ENCODE measurements around the gene TEAD1.

Gene TEAD1

DNA sequence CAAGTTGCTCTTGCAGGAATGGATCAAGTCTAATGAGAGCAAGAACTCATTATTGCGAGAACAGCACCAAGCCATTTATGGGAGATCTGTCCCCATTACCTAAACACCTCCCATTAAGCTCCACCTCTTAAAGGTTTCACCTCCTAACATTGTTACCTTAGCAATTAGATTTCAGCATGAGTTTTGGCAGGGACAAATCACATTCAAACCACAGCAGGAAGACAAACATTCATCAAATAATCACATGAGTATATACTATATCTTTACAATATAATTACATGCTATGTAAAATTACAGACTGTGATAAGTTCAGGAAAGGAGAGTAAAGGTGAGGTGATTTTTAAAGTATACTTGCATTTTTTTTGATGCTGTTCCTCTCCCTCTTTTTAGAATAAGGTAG, 6.6 kb upstream of the TEAD1 start:
- no peak for DNase-seq

DNA sequence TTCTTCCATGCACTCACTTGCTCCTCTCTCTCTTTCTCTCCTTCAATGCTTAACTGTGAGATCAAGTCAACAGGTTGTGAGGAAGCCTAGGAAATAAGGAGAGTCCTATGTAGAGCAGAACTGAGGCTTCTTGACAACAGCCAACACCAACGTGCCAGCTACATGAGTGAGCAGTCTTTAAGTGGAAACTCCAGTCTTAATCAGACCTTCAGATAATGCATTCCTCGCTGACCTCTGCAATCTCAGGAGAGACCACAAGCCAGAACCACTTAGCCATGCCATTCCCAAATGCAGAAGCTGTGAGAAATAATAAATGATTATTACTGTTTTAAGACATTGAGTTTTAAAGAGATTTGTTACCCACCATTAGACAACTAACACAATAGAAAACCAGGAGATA, 6.1 kb upstream of the TEAD1 start:
- DNase-seq: no peak

GRCh38 chr11:12669930-12670329, 4.3 kb upstream of the TEAD1 start:
- no peak for DNase-seq

DNA sequence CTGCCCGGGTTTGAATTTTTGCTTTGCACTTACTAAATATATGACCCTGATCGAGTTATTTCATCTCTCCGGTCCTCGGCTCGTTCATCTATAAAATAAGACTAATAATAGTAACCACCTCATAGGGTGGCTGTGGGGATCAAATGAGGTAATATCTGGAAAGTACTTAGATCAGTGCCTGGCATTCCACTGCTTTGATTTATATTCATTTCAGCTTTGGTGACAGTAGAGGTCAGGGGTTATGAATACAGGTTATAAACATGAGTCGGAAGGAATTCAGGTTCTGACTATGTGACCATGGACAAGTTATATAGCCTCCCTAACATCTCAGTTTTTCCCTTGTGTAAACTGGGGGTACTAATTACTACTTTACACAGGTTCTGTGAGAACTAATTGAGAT, 2.9 kb upstream of the TEAD1 start:
- no peak for DNase-seq

DNA sequence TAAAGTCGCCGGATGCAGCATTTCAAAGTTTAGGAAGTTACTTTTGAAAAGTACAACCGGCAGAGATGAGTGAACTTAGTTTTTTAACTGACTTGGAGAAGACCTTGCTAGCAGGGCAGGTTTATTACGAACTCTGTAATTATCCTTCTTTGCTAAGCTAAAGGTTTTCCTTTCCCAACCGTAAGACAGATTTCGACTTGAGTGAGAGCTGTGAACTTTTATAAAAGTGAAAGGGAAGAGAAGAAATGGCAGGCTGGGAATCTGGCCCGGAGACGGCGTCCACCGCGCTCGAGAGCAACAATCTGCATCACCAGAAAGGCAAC, 659 bp upstream of the TEAD1 start:
- DNase-seq: no peak

DNA sequence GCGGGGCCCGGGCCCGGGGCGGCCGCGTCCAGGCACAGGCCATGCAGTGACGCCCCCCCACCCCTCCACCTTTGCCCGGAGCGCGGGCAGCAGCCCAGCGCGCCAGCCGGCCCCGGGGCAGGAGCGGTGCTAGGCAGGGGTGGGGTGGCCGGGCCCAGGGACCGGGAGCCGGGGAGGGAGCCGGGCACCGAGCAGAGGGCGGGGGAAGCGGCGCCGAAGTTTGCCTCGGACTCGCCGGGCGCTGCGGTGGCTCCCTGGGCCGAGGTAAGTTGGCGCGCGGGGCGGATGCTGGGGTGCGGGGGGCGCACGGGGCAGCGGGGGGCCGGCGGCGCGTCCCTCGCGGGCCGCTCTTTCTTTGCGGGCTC, 332 bp downstream of the TEAD1 start:
- DNase-seq: no peak

DNA sequence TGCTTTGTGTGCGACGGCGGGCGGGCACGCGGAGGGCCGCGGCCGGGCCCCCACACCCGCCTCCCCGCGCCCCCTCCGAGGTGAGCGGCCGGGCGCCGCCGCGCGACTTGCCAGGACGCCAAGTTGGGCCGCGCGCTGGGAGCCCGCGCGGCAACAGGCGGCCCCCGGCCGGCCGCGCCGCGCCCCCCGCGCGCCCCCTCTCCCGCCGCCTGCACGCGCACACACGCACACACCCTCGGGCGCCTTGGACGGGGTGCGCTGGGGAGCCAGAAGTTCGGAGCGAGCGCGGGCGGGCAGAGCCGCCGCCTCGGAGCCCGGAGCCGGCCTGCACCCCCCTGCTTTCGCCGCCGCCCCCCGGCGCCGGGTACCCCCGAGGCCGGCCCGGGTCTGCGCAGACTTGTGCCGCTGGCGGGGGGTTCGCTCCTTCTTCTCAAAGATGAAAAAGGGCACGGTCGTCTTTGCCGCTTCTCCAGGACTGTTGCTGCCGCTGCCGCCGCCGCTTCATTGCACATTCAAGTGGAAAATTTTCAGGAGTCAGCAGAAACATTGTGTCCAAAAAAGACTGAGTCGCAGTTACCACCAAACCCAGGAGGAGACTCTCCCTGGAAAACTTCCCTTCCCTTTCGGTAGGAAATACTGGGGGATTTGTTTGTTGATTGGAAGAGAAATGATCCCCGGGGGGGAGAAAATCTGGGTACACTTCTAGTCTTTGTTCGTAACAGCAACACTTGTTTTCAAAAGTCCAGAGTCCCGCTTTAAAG, 895 bp downstream of the TEAD1 start:
- DNase-seq: no peak

DNA sequence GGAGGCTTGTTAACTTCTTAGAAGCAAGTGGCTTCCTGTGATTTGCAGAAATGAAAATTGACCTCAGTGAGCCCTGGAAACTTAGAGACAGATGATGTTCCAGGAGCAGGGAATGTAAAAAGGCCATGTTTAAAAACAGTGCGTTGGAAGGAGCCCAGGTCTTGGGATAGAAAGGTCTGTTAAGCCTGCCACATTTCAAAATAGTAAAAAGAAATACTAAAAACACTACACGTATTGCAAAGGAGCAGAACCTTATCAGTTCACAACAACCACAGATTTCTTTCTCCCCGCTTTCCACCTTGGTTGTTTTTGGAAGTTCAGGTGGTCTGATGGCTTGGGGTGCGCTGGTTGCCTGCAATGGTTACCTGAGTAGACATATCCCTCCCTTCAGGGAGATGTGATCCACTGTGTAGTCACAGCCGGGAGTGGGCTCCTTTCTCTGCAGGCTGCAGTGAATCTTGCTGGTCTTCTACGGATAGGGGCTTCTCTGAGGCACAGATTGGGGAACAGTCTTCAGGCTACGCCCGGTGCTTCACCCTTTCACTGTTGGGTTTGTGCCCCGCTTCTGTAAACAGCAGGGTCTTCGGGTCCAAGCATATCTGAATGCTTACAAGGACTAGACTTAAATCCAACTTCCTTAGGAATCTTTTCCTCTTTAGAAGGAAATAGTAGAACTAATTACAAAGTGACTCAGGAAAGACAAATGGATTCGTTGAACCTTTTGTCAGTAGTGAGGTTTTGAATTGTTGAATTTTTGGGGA, 1.9 kb downstream of the TEAD1 start:
- no peak for DNase-seq

- DNase-seq: no peak
Measured at GRCh38 chr11:12677131-12677530, 2.9 kb downstream of the TEAD1 start.

GRCh38 chr11:12678092-12678491, 3.9 kb downstream of the TEAD1 start:
- DNase-seq: no peak

GRCh38 chr11:12678991-12679390, 4.8 kb downstream of the TEAD1 start:
- no peak for DNase-seq

DNA sequence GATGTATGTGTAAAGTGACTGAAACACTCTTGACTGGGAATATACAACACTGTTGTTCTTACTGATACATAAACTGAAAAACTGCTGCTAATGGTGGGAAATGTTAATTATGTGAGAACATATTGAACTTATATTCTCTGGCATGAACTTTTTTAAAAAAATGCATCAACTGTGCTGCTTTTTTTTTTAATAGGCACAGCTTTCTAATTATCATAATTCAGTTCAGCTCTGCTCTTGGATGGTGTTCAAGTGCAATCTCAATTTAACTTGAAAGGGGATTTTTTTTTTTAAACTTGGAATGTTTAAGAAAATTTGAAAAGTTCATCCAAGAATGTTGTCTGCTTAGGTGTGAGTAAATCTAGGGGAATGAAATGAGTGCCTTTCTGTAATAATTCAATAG, 5.2 kb downstream of the TEAD1 start:
- no peak for DNase-seq

DNA sequence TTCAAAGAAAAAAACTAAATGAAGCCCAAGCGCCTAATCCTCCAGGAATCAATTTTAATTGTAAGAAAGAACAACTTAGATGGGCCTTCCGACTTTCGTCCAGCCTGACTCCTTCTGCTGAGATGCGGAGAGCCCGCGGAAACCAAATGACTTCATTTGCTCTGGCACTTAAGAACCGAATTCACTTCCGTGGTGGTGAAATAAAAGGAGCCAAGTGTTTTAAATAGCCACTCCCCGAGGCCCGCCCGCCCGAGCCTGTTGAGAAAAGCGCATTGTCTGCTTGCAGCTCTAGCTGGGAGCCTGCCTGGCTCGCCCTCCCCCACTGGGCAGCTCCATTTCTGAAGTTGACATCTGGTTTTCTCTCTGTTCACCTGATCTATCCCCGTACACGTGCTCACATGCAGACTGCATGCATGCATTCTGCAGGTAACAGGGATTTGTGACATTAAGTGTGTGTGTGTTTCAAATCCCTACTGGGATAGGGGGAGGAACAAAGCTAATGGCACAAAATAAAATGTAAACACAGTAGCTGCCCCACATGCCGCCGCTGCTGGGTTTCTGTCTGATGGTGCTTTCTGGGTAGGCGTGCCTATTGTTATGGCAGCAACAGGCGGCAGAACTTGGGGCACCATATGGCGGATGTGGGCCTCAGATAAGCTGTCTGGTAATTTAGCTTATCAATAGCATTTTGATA, 6.2 kb downstream of the TEAD1 start:
- DNase-seq: no peak

GRCh38 chr11:12680940-12681258, 6.7 kb downstream of the TEAD1 start:
- DNase-seq: no peak

DNA sequence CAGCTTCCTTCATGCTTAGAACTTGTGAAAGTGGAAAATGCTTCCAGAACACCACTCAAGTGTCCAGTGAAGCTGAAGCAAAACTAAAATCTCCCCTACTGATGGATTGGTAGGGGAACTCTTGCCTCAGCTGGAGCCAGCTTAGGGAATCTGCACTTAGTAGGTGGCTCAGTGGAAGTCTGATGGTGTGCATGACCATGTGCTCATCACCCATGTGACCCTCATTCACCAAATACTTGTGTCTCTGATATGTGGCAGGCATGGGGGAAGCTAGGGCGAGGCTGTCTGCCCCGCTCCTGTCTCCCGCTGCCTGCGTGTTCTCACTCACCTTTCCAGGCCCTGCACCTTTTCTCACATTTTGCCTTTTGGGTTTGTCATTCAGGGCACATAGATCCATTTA, 7.2 kb downstream of the TEAD1 start:
- no peak for DNase-seq

GRCh38 chr11:12682288-12682687, 8.1 kb downstream of the TEAD1 start:
- no peak for DNase-seq

- DNase-seq: no peak
Measured at GRCh38 chr11:12682737-12683500, 8.7 kb downstream of the TEAD1 start.

DNA sequence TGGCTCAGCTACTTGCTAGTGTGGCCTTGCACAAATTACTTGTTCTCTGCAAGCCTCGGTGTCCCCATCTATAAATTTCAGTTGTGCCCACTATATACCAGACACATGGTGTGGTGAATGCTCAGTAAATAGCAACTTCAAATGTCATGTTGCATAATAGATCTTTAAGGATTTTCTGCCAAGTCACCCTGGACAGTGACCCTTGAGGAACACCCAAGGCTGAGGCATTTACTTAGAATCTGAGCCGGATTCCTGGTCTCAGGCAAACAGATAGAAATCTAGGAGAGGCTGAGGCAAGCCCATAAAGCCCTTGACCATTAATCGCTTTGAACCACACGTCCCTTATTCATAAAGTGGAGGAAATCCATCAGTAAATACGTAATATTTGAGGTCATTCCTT, 9.7 kb downstream of the TEAD1 start:
- no peak for DNase-seq

DNA sequence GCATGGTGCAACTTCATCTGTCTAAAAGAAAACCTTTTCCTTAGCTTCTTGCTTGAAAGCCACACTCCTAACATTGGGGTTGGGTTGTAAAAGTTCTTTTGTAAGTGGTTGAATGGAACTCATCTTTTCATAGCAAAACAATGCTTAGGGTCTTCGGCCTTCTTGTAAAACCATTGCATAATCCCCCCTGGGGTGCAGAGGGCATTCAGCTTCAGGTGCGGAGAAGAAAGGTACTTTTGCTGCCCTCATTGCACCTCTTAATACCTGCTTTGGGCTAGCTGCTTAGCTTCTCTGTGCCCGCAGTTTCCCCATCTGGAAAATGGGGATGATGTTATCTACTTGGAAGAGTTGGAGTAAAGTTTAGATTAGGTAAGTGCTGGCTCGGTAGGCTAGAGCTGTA, 10.1 kb downstream of the TEAD1 start:
- DNase-seq: no peak

DNA sequence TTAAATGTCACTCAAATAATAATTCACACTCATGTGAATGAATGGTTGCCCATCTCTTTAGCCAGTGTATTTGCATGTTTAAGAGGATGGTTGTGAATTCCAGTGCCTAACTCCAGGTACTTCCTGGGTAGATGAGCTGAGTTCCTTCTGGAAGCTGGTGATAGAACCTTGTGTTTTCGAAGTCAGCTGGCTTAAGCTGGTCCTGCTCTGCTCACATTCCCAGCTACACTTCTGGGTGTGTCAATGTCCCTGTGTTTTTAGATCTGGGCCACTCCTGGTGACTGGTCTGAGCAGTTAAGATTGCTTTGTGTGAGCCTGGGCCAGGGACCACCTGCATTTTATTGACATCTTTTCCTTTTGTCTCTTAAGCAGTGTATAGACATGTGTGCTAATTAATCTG, 10.6 kb downstream of the TEAD1 start:
- no peak for DNase-seq

- DNase-seq: no peak
Measured at GRCh38 chr11:12685229-12685628, 11.0 kb downstream of the TEAD1 start.

DNA sequence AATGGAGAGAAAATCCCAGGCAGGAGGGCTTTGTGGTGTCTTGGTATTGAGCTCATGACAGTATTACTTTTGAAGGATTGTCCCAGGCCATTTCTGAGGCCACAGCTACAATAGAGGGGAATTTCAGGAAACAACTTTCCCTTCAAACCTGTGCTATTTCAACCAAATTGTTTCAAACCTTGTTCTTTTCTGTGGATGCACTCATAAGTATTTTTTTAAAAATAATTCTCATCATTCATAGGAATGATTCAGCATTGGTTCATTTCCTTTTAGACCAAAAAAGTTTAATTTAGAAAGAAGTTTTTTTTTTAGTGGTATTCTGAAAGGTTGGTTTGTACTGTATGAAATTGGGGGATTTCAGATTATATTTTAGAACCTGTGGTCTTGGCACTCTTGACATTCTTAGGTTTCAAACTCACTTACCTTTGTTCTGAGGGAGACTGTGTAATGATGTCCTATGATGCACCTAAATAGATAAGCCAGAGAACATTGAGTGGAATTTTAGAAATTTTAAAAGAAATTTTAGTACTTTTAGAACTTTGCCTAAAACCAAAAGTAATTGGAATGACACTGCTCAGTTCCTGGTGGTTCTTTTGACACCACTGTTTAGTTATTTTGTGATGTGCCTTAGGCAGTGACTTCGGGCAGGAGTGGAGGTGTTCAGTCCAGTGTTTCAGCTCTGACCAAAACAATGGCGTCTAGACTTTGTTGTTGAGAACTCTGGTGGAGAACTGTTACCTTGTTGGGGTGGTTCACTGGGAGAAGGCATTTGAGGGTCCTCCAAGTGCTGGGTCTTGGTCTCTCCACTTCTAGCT, 12.2 kb downstream of the TEAD1 start:
- no peak for DNase-seq

DNA sequence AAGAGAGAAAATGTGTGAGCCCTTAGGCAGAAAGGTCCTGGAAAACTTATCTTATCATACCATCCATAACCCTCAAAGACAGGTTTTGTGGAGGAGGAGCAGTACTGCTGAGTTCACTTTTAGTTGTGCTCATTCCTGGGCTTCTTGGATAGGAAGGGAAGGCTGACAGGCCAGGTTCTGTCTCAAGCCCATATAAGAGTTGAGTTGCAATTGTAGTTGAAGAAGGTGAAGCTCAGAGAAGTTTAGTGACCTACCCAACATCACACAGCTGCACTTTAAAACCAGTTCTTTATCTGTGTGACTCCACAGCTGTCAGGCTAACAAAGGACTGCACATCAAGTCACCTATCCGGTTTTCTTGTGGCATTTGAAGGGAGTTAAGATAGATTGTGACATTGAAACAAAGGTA, 13.0 kb downstream of the TEAD1 start:
- no peak for DNase-seq

Measured in Kasumi-1 (cell line).